GM23248 (cell line): ENCODE measurements around the gene ZSCAN5B.

ENCODE experiments used
- EZH2 ChIP-seq: fragments of 200-600 bp; sonication (generic); IDR thresholded peaks from 2 replicates; pipeline ENCODE4 v1.6.1; 2018; ENCODE audit warnings: antibody characterized with exemption, mild to moderate bottlenecking; ENCODE audit not compliant: insufficient read depth, poor library complexity, severe bottlenecking
- EZH2phosphoT487 ChIP-seq: fragments of 200-600 bp; sonication (generic); IDR thresholded peaks from 2 replicates; pipeline ENCODE4 v1.6.1; 2018; ENCODE audit warnings: antibody characterized with exemption, moderate library complexity, mild to moderate bottlenecking, low read depth; ENCODE audit not compliant: insufficient read depth

- TF ChIP-seq EZH2: no peak
- no peak for TF ChIP-seq EZH2phosphoT487
Observed at GRCh38 chr19:56161534-56161933, 36.0 kb downstream of the ZSCAN5B start.
